Nephron progenitor cell (in vitro differentiated cells): ENCODE measurements around the gene NAA80.
A peak's percentile ranks its signal among the peaks of the same experiment; 100 is the strongest.

Experiments used
- DNase-seq: peaks from one replicate; pipeline ENCODE4 v3.0.0; 2021
- H3K27ac Mint-ChIP-seq: 2 replicates; pipeline ENCODE4 v1.8.0; 2021; ENCODE audit warnings: mild to moderate bottlenecking, moderate library complexity, mixed read lengths
- H3K27me3 Mint-ChIP-seq: 2 replicates; pipeline ENCODE4 v1.8.0; 2021; ENCODE audit warnings: mild to moderate bottlenecking, low read depth, mixed read lengths; ENCODE audit not compliant: poor library complexity
- H3K36me3 Mint-ChIP-seq: 2 replicates; pipeline ENCODE4 v1.8.0; 2021; ENCODE audit warnings: low read depth, mixed read lengths
- H3K4me1 Mint-ChIP-seq: 2 replicates; pipeline ENCODE4 v1.8.0; 2021; ENCODE audit warnings: mixed read lengths
- H3K4me3 Mint-ChIP-seq: 2 replicates; pipeline ENCODE4 v1.8.0; 2021; ENCODE audit warnings: mild to moderate bottlenecking, moderate library complexity, mixed read lengths
- H3K9me3 Mint-ChIP-seq: 2 replicates; pipeline ENCODE4 v1.8.0; 2021; ENCODE audit warnings: mild to moderate bottlenecking, moderate library complexity, mixed read lengths
- TF ChIP-seq, protein P1 (sequence below): fragments of 200-600 bp; sonication (generic); IDR thresholded peaks from 2 replicates; pipeline ENCODE4 v1.5.0; 2021; ENCODE audit warnings: antibody characterized with exemption

Gene NAA80

DNA sequence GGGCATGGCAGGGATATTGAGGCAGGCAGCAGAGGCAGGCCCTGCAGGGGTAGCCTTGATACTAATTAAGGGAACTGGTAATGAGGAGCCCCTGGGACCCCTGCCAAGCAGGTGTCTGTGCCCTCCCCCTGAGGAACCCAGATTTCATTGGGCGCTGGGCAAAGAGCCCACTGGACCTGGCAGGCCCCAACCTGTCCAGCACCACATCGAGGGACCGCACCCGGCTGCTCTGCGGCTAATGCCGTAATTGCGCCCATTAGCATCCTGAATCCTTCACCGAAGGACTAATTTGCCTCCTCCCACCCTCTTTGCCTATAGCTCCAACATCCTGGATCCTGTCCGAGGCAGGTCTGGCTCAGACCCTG, 44.0 kb downstream of the NAA80 start:
- Mint-ChIP-seq H3K36me3 (peaks cover 24% of the 10 kb centered on the region), H3K9me3 (no peaks in the 10 kb centered on the region), H3K4me1 (peaks cover 47% of the 10 kb centered on the region), H3K27ac (no peak overlapping the region), H3K27me3 (no peaks in the 10 kb centered on the region), H3K4me3 (no peak overlapping the region)
- no peak for DNase-seq
- TF ChIP-seq, protein P1, sequence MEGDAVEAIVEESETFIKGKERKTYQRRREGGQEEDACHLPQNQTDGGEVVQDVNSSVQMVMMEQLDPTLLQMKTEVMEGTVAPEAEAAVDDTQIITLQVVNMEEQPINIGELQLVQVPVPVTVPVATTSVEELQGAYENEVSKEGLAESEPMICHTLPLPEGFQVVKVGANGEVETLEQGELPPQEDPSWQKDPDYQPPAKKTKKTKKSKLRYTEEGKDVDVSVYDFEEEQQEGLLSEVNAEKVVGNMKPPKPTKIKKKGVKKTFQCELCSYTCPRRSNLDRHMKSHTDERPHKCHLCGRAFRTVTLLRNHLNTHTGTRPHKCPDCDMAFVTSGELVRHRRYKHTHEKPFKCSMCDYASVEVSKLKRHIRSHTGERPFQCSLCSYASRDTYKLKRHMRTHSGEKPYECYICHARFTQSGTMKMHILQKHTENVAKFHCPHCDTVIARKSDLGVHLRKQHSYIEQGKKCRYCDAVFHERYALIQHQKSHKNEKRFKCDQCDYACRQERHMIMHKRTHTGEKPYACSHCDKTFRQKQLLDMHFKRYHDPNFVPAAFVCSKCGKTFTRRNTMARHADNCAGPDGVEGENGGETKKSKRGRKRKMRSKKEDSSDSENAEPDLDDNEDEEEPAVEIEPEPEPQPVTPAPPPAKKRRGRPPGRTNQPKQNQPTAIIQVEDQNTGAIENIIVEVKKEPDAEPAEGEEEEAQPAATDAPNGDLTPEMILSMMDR, result no peak

DNA sequence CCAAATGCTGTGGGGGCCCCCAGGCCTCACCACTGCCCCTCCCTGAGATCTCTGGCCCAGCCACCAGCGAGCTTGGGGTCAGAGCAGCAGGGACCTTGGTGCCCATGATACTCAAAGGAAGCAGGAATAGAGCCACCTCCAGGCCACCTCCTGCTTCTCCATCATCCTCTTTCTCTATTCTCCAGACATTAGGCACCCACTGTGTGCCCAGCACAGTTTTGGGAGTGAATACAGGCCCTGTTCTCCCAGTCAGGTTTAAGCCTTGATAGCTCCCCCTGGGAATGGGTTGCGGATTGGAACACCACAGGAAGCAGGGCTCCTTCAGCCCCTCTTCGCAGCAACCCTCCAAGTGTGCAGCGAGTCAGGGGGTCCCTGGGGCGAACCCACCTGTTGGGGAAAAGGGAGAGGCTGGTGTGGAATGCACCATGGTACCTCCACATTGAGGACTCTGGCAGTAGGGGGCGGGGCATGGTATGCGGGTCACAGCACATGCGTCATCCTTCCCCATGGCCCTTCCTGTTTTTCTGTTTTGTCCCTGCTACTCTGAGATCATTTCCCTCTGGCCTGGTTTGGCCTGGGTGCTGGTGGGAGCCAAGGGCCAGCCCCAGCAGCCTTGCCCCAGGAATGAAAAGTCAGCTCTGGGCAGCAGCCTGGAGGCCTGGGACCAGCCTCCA, 44.5 kb downstream of the NAA80 start:
- no peak for DNase-seq
- Mint-ChIP-seq H3K4me3 (no peak overlapping the region), H3K4me1 (peaks cover 49% of the 10 kb centered on the region), H3K9me3 (no peaks in the 10 kb centered on the region), H3K27me3 (no peaks in the 10 kb centered on the region), H3K36me3 (peaks cover 24% of the 10 kb centered on the region), H3K27ac (peak overlapping the region; percentile 75)
- TF ChIP-seq, protein P1, result no peak

DNA sequence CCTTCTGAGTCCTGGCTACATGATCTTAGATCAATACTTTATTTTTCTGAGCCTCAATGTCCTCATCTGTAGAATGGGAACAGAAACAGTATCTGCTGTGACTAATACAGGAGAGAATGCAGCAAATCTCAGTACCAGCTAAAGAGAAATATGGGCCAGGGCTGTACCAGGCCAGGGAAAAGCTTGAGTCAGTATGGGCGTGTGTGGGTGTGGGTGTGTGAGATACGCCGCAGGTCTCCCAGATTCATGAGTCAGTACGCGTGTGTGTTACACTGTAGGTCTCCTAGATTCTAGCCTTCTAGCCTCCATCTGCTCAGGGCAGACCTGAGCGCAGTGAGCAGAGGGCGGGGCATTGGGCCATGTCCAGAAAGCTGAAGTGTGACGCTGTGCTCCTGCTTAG, 48.0 kb downstream of the NAA80 start:
- no peak overlapping the region for H3K4me3 Mint-ChIP-seq
- H3K9me3 Mint-ChIP-seq, result no peaks in the 10 kb centered on the region
- peaks cover 37% of the 10 kb centered on the region for H3K4me1 Mint-ChIP-seq
- peaks cover 10% of the 10 kb centered on the region for H3K36me3 Mint-ChIP-seq
- H3K27ac Mint-ChIP-seq, result no peak overlapping the region
- DNase-seq, result no peak
- H3K27me3 Mint-ChIP-seq, result no peaks in the 10 kb centered on the region
- TF ChIP-seq, protein P1, result no peak

DNA sequence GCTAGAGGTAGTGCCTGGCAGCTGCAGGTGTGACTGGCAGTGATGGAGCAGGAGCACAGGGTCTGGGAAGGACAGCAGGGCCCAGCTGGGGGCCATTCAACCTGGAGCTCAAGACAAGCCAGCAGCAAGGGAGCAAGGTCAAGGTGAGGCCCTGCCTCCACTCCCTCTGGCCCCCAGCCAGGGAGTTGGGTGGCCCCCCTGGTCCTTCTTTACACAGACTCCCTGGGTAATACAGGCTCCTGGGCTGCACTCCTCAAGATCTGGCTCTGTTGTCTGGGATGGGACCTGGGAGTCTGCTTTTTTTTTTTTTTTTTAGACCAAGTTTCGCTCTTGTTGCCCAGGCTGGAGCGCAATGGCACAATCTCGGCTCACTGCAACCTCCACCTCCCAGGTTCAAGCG, 48.7 kb downstream of the NAA80 start:
- TF ChIP-seq, protein P1, result no peak
- H3K9me3 Mint-ChIP-seq, result no peaks in the 10 kb centered on the region
- peaks cover 8% of the 10 kb centered on the region for H3K36me3 Mint-ChIP-seq
- H3K27me3 Mint-ChIP-seq, result no peaks in the 10 kb centered on the region
- no peak for DNase-seq
- H3K4me3 Mint-ChIP-seq, result no peak overlapping the region
- peaks cover 44% of the 10 kb centered on the region for H3K4me1 Mint-ChIP-seq
- H3K27ac Mint-ChIP-seq, result peak overlapping the region; percentile 48

DNA sequence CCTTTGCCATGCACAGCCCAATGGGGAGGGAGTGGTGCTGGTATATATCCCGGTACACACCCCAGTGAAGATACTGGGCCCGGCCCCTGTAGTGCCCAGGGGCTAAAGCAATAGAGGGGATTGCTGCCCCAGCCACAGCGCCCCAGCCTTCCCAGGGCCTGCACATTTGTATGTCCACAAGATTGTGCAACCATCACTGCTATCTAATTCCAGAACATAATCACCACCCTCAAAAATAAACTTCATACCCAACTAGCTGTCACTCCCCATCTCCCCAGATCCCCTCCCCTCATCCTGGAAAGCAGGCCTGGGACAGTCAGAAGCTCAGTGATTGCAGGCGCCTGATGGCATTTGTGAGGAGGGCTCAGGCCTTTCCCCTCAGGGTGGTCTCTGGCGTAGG, 49.7 kb downstream of the NAA80 start:
- peaks cover 52% of the 10 kb centered on the region for H3K4me1 Mint-ChIP-seq
- TF ChIP-seq, protein P1, result no peak
- peaks cover 8% of the 10 kb centered on the region for H3K36me3 Mint-ChIP-seq
- H3K4me3 Mint-ChIP-seq, result no peak overlapping the region
- no peak for DNase-seq
- H3K27me3 Mint-ChIP-seq, result no peaks in the 10 kb centered on the region
- no peak overlapping the region for H3K27ac Mint-ChIP-seq
- no peaks in the 10 kb centered on the region for H3K9me3 Mint-ChIP-seq

DNA sequence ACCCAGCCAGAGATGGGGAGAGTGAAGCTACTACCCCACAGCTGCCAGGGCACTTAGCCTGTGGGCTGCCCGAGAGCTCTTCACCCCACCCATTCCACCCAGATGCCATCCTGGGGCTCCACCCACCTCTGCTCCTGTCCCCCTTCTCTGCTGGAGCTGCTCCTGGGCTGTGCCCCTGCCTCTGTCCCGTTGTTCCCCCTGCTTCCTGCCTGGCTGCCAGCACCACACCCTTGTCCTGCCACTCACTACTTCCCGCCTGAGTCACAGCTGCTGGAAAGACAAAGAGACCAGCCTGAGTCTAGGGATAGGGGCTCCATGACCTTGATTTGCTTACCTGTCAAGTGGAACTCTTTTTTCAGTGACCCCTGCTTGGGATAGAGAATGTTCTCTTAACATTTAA, 50.8 kb downstream of the NAA80 start:
- TF ChIP-seq, protein P1, result no peak
- H3K27ac Mint-ChIP-seq, result no peak overlapping the region
- peaks cover 51% of the 10 kb centered on the region for H3K4me1 Mint-ChIP-seq
- no peak for DNase-seq
- H3K36me3 Mint-ChIP-seq, result peaks cover 7% of the 10 kb centered on the region
- H3K4me3 Mint-ChIP-seq, result no peak overlapping the region
- H3K27me3 Mint-ChIP-seq, result no peaks in the 10 kb centered on the region
- H3K9me3 Mint-ChIP-seq, result no peaks in the 10 kb centered on the region
